Limb (tissue), 2 donors: ENCODE data around the gene DLGAP4.

Source experiments
- DNase-seq, 2 donors: peaks; one replicate each; pipeline ENCODE4 v3.0.0-alpha.2; 2016; ENCODE audit errors: extremely low spot score in 2 of 2

Gene DLGAP4

GRCh38 chr20:36305602-36306551, at the start of gene DLGAP4:
Gene DLGAP4 (plus strand): TSS chr20:36306339. CDS start chr20:36431718, 125,379 bp downstream.
- DNase-seq: peak in 1 of 2 donors; percentile 56

GRCh38 chr20:36259177-36260061, 46.7 kb upstream of the DLGAP4 start:
- no peak for DNase-seq

GRCh38 chr20:36260316-36260715, 45.8 kb upstream of the DLGAP4 start:
- no peak for DNase-seq

GRCh38 chr20:36261389-36262105, 44.6 kb upstream of the DLGAP4 start:
- no peak for DNase-seq

GRCh38 chr20:36262440-36262839, 43.7 kb upstream of the DLGAP4 start:
- DNase-seq: no peak

GRCh38 chr20:36264426-36265246, 41.5 kb upstream of the DLGAP4 start:
- DNase-seq: no peak

- DNase-seq: no peak
These were observed 40.0 kb upstream of the DLGAP4 start for GRCh38 chr20:36266189-36266588.

- DNase-seq: no peak
These were observed 38.3 kb upstream of the DLGAP4 start for GRCh38 chr20:36267605-36268381.

- peak in 1 of 2 donors; percentile 18 for DNase-seq
These were observed 37.4 kb upstream of the DLGAP4 start for GRCh38 chr20:36268440-36269342.

GRCh38 chr20:36269507-36269906, 36.6 kb upstream of the DLGAP4 start:
- DNase-seq: no peak

- DNase-seq: no peak
These were observed 35.1 kb upstream of the DLGAP4 start for GRCh38 chr20:36270744-36271638.

- DNase-seq: no peak
These were observed 34.2 kb upstream of the DLGAP4 start for GRCh38 chr20:36271639-36272546.

- DNase-seq: no peak
These were observed 33.5 kb upstream of the DLGAP4 start for GRCh38 chr20:36272547-36273220.

- DNase-seq: no peak
These were observed 32.5 kb upstream of the DLGAP4 start for GRCh38 chr20:36273414-36274180.

GRCh38 chr20:36274181-36274841, 31.8 kb upstream of the DLGAP4 start:
- DNase-seq: no peak
